ENCODE measurements around the gene PRKACA.

PRKACA gene

DNA sequence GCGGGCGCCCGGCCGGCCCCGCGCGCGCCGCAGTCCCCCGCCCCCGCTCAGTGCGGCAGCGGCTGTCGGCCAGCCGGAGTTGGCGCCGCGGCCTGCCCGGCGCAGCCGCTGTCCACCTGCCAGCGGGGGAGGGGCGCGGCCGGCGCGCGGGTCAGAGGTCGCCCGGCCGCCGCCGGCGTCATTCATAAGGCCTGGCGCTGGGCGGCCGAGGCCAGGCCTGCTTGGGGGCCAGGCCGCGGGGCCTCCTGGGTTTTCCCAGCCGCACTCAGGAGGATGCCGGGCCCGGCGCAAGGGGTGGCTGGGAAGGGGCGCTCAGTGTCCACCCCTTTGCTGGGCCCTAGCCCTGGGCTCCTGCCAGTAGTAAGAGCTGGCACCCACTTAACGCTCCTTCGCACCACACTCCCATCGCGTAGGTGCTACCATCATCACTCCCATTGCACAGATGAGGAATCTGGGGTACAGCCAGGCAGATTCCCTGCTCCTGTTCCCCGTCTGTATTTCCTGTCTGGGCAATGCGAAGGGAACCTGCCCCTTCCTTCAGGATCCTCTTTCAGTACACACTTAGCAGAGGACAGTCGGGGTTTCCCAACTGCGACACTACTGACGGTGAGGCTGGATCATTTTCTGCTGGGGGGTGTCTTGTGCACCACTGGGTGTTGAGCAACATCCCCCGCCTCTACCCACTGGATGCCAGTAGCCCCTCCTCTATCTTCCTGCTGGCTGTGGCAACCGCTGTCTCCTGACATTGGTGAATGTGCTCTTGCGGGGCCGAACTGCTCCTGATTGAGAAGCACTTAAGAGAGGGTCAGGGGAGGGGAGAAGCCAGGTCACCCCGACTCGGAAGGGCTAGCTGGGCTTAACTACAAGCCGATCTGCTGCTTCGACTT lies 846 bp upstream of the PRKACA start:
- Histone ChIP-seq H3F3A (ENCODE audit: control insufficient read depth, insufficient read depth) (peaks cover 21% of the 10 kb centered on the region), H3K27me3 (ENCODE audit: control insufficient read depth, low read length) (no peaks in the 10 kb centered on the region), H3K4me3 (ENCODE audit: low read length) (peak overlapping the region; percentile 78), H4K20me1 (ENCODE audit: control insufficient read depth, insufficient read depth, low read depth, low read length) (peaks cover 8% of the 10 kb centered on the region; the same call in 1 of the 2 replicates), H3K9me2 (replicated peaks; ENCODE audit: control insufficient read depth, low read length) (no peaks in the 10 kb centered on the region), H3K79me2 (ENCODE audit: control insufficient read depth, low read length) (peaks cover 33% of the 10 kb centered on the region), H3K36me3 (ENCODE audit: control insufficient read depth, low read length) (peaks cover 17% of the 10 kb centered on the region), H3K4me1 (ENCODE audit: control insufficient read depth, low read length) (peaks cover 36% of the 10 kb centered on the region), H3K4me2 (ENCODE audit: low read length) (peak overlapping the region; percentile 85), H3K27ac (ENCODE audit: low read depth, low read length) (no peak overlapping the region), H3K9me3 (ENCODE audit: control insufficient read depth, insufficient read depth, low read length) (no peaks in the 10 kb centered on the region)
- TF ChIP-seq, protein P1, sequence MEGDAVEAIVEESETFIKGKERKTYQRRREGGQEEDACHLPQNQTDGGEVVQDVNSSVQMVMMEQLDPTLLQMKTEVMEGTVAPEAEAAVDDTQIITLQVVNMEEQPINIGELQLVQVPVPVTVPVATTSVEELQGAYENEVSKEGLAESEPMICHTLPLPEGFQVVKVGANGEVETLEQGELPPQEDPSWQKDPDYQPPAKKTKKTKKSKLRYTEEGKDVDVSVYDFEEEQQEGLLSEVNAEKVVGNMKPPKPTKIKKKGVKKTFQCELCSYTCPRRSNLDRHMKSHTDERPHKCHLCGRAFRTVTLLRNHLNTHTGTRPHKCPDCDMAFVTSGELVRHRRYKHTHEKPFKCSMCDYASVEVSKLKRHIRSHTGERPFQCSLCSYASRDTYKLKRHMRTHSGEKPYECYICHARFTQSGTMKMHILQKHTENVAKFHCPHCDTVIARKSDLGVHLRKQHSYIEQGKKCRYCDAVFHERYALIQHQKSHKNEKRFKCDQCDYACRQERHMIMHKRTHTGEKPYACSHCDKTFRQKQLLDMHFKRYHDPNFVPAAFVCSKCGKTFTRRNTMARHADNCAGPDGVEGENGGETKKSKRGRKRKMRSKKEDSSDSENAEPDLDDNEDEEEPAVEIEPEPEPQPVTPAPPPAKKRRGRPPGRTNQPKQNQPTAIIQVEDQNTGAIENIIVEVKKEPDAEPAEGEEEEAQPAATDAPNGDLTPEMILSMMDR (IDR thresholded peaks at IDR 0.05; ENCODE audit: low read depth, low read length, poor library complexity, severe bottlenecking), result no peak
- TF ChIP-seq EZH2phosphoT487 (IDR thresholded peaks at IDR 0.05; ENCODE audit: borderline replicate concordance, low read length), result no peak

DNA sequence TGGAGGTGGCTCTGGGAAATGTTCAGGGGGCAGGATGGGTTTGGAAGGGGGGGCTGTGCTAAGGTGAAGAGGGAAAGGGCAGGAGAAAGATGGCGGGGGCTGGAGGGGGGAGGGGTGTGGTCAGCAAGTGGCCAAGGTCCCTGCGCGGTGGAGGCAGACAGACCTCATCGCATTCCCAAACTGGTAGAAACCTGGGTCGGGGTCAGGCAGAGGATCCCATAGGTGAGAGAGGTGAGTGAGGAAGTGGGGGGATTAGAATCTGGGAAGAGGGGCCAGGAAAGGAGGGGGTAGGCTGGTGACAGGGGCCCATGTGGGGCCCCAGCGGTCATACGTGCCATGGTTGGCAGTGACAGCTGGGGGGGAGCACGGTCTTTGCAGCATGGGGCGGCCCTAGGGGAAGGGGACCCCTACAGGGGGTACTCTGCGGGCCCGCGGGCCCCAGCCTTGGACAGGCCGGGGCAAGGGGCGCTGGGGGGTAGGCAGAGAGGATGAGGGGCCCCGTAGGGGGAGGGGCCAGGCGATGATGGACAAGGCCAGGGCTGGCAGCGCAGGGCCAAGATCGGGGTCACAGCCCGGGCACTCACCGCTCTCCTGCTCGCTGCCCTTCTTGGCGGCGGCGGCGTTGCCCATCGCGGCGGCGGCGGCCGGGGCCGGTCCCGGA lies 514 bp downstream of the PRKACA start:
- Histone ChIP-seq H3K4me2 (ENCODE audit: low read length) (peak overlapping the region; percentile 67), H3K9me3 (ENCODE audit: control insufficient read depth, insufficient read depth, low read length) (no peaks in the 10 kb centered on the region), H3K9me2 (replicated peaks; ENCODE audit: control insufficient read depth, low read length) (no peaks in the 10 kb centered on the region), H3F3A (ENCODE audit: control insufficient read depth, insufficient read depth) (peaks cover 21% of the 10 kb centered on the region), H3K79me2 (ENCODE audit: control insufficient read depth, low read length) (peaks cover 36% of the 10 kb centered on the region), H3K27ac (ENCODE audit: low read depth, low read length) (no peak overlapping the region), H3K36me3 (ENCODE audit: control insufficient read depth, low read length) (peaks cover 9% of the 10 kb centered on the region), H3K4me3 (ENCODE audit: low read length) (peak overlapping the region; percentile 81), H4K20me1 (ENCODE audit: control insufficient read depth, insufficient read depth, low read depth, low read length) (peaks cover 8% of the 10 kb centered on the region; the same call in 1 of the 2 replicates), H3K4me1 (ENCODE audit: control insufficient read depth, low read length) (peaks cover 36% of the 10 kb centered on the region), H3K27me3 (ENCODE audit: control insufficient read depth, low read length) (no peaks in the 10 kb centered on the region)
- TF ChIP-seq, protein P1 (IDR thresholded peaks at IDR 0.05; ENCODE audit: low read depth, low read length, poor library complexity, severe bottlenecking), result no peak
- no peak for TF ChIP-seq EZH2phosphoT487 (IDR thresholded peaks at IDR 0.05; ENCODE audit: borderline replicate concordance, low read length)

DNA sequence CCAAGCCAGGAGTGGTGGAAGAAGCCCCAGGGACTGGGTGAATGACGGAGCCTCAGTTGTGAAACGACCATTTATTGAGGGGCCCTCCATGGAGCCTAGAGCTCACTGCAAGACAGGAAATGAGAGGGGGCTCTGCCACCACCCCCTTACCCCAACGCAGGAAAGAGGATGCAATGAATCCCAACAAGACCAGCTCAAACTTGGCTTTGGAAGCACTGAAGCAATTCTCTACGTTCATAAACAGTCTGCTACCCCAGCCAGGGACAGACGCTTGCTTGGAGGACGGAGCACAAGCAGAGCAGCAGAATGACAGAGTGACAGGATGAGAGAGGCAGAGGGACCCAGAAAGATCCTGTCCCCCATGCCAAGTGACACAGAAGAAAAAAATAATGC lies 1.0 kb downstream of the PRKACA start:
- Histone ChIP-seq H3K27me3 (ENCODE audit: control insufficient read depth, low read length) (no peaks in the 10 kb centered on the region), H3F3A (ENCODE audit: control insufficient read depth, insufficient read depth) (peaks cover 21% of the 10 kb centered on the region), H3K36me3 (ENCODE audit: control insufficient read depth, low read length) (peaks cover 7% of the 10 kb centered on the region), H3K4me3 (ENCODE audit: low read length) (peak overlapping the region; percentile 81), H3K79me2 (ENCODE audit: control insufficient read depth, low read length) (peaks cover 36% of the 10 kb centered on the region), H3K4me1 (ENCODE audit: control insufficient read depth, low read length) (peaks cover 36% of the 10 kb centered on the region), H3K4me2 (ENCODE audit: low read length) (peak overlapping the region; percentile 67), H4K20me1 (ENCODE audit: control insufficient read depth, insufficient read depth, low read depth, low read length) (peaks cover 8% of the 10 kb centered on the region; the same call in 1 of the 2 replicates), H3K9me3 (ENCODE audit: control insufficient read depth, insufficient read depth, low read length) (no peaks in the 10 kb centered on the region), H3K27ac (ENCODE audit: low read depth, low read length) (no peak overlapping the region), H3K9me2 (replicated peaks; ENCODE audit: control insufficient read depth, low read length) (no peaks in the 10 kb centered on the region)
- TF ChIP-seq, protein P1 (IDR thresholded peaks at IDR 0.05; ENCODE audit: low read depth, low read length, poor library complexity, severe bottlenecking), result no peak
- TF ChIP-seq EZH2phosphoT487 (IDR thresholded peaks at IDR 0.05; ENCODE audit: borderline replicate concordance, low read length), result no peak
